ENCODE results near the gene CHCHD10.

Gene CHCHD10

GRCh38 chr22:23786752-23787599 lies 19.2 kb upstream of the CHCHD10 start, which contains the start of gene SMARCB1:
Gene SMARCB1 (plus strand): TSS chr22:23786966. CDS start chr22:23787170, 204 bp downstream.
- DNase-seq = peak; percentile 92

GRCh38 chr22:23786261-23786710 lies 18.5 kb upstream of the CHCHD10 start:
- peak; percentile 40 for DNase-seq

- no peak for DNase-seq
Observed at GRCh38 chr22:23784215-23784732, 16.5 kb upstream of the CHCHD10 start.

- DNase-seq = no peak
Observed at GRCh38 chr22:23783265-23784150, 15.7 kb upstream of the CHCHD10 start.

- no peak for DNase-seq
Observed at GRCh38 chr22:23782703-23783102, 14.9 kb upstream of the CHCHD10 start.

- no peak for DNase-seq
Observed at GRCh38 chr22:23782252-23782651, 14.5 kb upstream of the CHCHD10 start.

GRCh38 chr22:23781511-23782183 lies 13.9 kb upstream of the CHCHD10 start:
- no peak for DNase-seq

GRCh38 chr22:23781065-23781464 lies 13.3 kb upstream of the CHCHD10 start:
- DNase-seq = no peak

GRCh38 chr22:23780146-23780748 lies 12.5 kb upstream of the CHCHD10 start:
- no peak for DNase-seq

- DNase-seq = no peak
Observed at GRCh38 chr22:23779731-23780130, 12.0 kb upstream of the CHCHD10 start.

- no peak for DNase-seq
Observed at GRCh38 chr22:23779083-23779482, 11.3 kb upstream of the CHCHD10 start.

- no peak for DNase-seq
Observed at GRCh38 chr22:23778577-23778900, 10.8 kb upstream of the CHCHD10 start.

- no peak for DNase-seq
Observed at GRCh38 chr22:23777776-23778576, 10.2 kb upstream of the CHCHD10 start.

GRCh38 chr22:23775779-23776375 lies 8.1 kb upstream of the CHCHD10 start:
- no peak for DNase-seq

- no peak for DNase-seq
Observed at GRCh38 chr22:23774922-23775436, 7.2 kb upstream of the CHCHD10 start.

GRCh38 chr22:23774114-23774921 lies 6.5 kb upstream of the CHCHD10 start:
- DNase-seq = no peak

- DNase-seq = no peak
Observed at GRCh38 chr22:23773483-23774113, 5.8 kb upstream of the CHCHD10 start.

GRCh38 chr22:23772649-23773473 lies 5.1 kb upstream of the CHCHD10 start, which contains the start of gene MMP11:
Gene MMP11 (plus strand): TSS chr22:23772849. CDS start chr22:23772871, 22 bp downstream.
- DNase-seq = peak; percentile 85

GRCh38 chr22:23772315-23772648 lies 4.5 kb upstream of the CHCHD10 start:
- no peak for DNase-seq
